Caco-2 (cell line): Measurements from ENCODE around the gene GZMM. TPM values are rescaled to one million over a fixed set of nuclear protein-coding genes. Genes with fewer than 3 reads are reported as not detected.

Source experiments
- BruUV-seq: library from RNA; stranded (reverse); fragments of 400-500 nt; replicated peaks from 2 replicates; lab custom pipeline; 2021; lab: Mats Ljungman, UMichigan
- CTCF ChIA-PET: fragments of 300-600 bp; sonication (Branson Sonifier 250); formaldehyde crosslinking; loops from one replicate; lab custom pipeline; 2022; ENCODE audit warnings: antibody characterized with exemption; lab: Charles Lee
- POLR2A ChIA-PET: fragments of 300-600 bp; sonication (Branson Sonifier 250); formaldehyde crosslinking; loops from one replicate; lab custom pipeline; 2022; ENCODE audit warnings: antibody characterized with exemption; lab: Charles Lee
- DNase-seq, 2 experiments: peaks; one replicate each; pipeline versions ENCODE4 v3.0.0 to v3.0.0-alpha.2; 2020 to 2022
- H3K27me3 ChIP-seq: replicated peaks from 2 replicates; pipeline ENCODE4 v1.6.0; 2011; ENCODE audit warnings: low read length; ENCODE audit not compliant: control insufficient read depth, insufficient read depth
- H3K36me3 ChIP-seq: 2 replicates; pipeline ENCODE4 v1.5.1; 2011; ENCODE audit warnings: low read length; ENCODE audit not compliant: control insufficient read depth, insufficient read depth
- H3K4me1 ChIP-seq: fragments of 250-450 bp; sonication (Bioruptor Pico); 2 replicates; pipeline ENCODE4 v1.5.1; 2020; ENCODE audit warnings: mild to moderate bottlenecking
- H3K4me3 ChIP-seq: 2 replicates; pipeline ENCODE4 v1.5.1; 2011; ENCODE audit warnings: low read depth, mild to moderate bottlenecking, control low read depth, low read length
- H3K9me3 ChIP-seq: fragments of 250-450 bp; sonication (Bioruptor Pico); 2 replicates; pipeline ENCODE4 v1.5.1; 2020; ENCODE audit warnings: mild to moderate bottlenecking, moderate library complexity
- H3K27ac Mint-ChIP-seq: one replicate; pipeline ENCODE4 v1.8.0; 2022; ENCODE audit warnings: mixed read lengths; ENCODE audit not compliant: unreplicated experiment
- H3K27me3 Mint-ChIP-seq: one replicate; pipeline ENCODE4 v1.8.0; 2022; ENCODE audit warnings: mixed read lengths; ENCODE audit not compliant: insufficient read depth, unreplicated experiment
- H3K36me3 Mint-ChIP-seq: one replicate; pipeline ENCODE4 v1.8.0; 2022; ENCODE audit warnings: mild to moderate bottlenecking, mixed read lengths; ENCODE audit not compliant: insufficient read depth, unreplicated experiment
- H3K4me1 Mint-ChIP-seq: one replicate; pipeline ENCODE4 v1.8.0; 2022; ENCODE audit warnings: low read depth, mixed read lengths; ENCODE audit not compliant: unreplicated experiment
- H3K4me3 Mint-ChIP-seq: one replicate; pipeline ENCODE4 v1.8.0; 2022; ENCODE audit warnings: mild to moderate bottlenecking, moderate library complexity, mixed read lengths; ENCODE audit not compliant: unreplicated experiment
- H3K9me3 Mint-ChIP-seq: one replicate; pipeline ENCODE4 v1.8.0; 2022; ENCODE audit warnings: mixed read lengths; ENCODE audit not compliant: unreplicated experiment
- intact Hi-C: fragments of 100-400 bp; cut with micrococcal nuclease; formaldehyde crosslinking; loops from one replicate; pipeline ENCODE4 v1.10.0; 2022; ENCODE audit not compliant: unreplicated experiment
- total RNA-seq: library from RNA; stranded (reverse); gene quantifications from 2 replicates; pipeline ENCODE4 v1.2.3, GENCODE V29; 2022
- TF ChIP-seq, protein P1 (sequence below), 2 experiments: fragments of 200-600 bp in 1 of 2; IDR thresholded peaks; 1 replicate in 1 of 2; 2 replicates in 1 of 2; pipeline versions ENCODE4 v1.5.1 to v1.8.0; 2011 to 2022; ENCODE audit warnings: antibody characterized with exemption in 1 of 2, control low read depth in 1 of 2, inconsistent platforms in 1 of 2, low read depth in 1 of 2, low read length in 1 of 2, mild to moderate bottlenecking in 1 of 2, moderate library complexity in 1 of 2; ENCODE audit not compliant: insufficient read depth in 1 of 2, severe bottlenecking in 1 of 2, unreplicated experiment in 1 of 2

The GZMM gene
- total RNA-seq, 1 experiment from 2014 or later: not detected

DNA sequence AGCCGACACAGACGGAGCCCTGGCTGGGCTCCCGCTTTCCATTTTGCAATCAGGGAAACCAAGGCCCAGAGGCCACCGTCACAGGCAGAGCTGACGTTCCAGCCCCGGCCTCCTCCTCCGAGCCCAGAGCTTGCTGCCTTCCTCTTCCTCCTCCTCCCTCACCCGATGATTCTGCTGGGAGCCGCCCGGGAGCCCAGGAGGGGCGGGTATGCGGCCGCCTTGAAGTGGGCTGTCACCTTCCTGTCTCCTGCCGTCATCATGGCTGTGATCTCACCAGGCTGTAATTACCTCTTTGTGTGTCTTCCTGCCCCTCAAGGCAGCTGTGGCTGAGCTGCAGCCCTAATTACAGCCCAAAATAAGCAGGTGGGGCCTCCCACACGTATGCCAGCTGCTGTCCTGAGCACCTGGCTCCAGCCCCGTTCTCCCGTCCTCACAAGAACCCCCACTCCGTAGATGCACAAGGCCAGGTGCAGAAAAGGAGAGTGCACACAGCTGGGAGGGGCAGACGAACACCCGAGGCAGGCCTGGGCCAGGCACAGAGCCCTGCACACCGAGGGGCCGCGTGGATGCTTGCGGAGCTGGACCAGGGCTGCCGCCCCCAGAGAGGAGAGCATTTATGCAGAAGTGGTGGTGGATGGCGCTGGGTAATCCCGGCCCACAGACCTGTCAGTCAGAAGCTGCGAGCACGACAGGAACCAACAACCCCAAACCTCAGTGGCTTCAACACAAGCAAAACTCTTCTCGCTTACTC is 32.6 kb upstream of the GZMM start:
- H3K4me3 ChIP-seq: no peak overlapping the region
- no peak for DNase-seq
- Mint-ChIP-seq H3K36me3 (peaks cover 41% of the 10 kb centered on the region), H3K9me3 (no peaks in the 10 kb centered on the region), H3K27me3 (no peaks in the 10 kb centered on the region), H3K4me3 (no peak overlapping the region), H3K27ac (no peak overlapping the region), H3K4me1 (peaks cover 14% of the 10 kb centered on the region)
- H3K27me3 ChIP-seq: no peaks in the 10 kb centered on the region
- H3K9me3 ChIP-seq: no peaks in the 10 kb centered on the region
- 0 out of 2 replicates have a peak, but pooled peaks cover 2% of the 10 kb centered on the region for H3K36me3 ChIP-seq
- BruUV-seq: no TSS peak
- TF ChIP-seq, protein P1, sequence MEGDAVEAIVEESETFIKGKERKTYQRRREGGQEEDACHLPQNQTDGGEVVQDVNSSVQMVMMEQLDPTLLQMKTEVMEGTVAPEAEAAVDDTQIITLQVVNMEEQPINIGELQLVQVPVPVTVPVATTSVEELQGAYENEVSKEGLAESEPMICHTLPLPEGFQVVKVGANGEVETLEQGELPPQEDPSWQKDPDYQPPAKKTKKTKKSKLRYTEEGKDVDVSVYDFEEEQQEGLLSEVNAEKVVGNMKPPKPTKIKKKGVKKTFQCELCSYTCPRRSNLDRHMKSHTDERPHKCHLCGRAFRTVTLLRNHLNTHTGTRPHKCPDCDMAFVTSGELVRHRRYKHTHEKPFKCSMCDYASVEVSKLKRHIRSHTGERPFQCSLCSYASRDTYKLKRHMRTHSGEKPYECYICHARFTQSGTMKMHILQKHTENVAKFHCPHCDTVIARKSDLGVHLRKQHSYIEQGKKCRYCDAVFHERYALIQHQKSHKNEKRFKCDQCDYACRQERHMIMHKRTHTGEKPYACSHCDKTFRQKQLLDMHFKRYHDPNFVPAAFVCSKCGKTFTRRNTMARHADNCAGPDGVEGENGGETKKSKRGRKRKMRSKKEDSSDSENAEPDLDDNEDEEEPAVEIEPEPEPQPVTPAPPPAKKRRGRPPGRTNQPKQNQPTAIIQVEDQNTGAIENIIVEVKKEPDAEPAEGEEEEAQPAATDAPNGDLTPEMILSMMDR (IDR thresholded peaks at IDR 0.05; ENCODE audit: insufficient read depth in 1 of 2, low read depth in 1 of 2, low read length in 1 of 2, severe bottlenecking in 1 of 2, unreplicated experiment in 1 of 2): no peak
- intact Hi-C loops: no loop called here
- POLR2A ChIA-PET: interaction anchor here (1.1 kb wide), 1 partner anchor 19 kb away, joined by 3 read pairs; no protein-coding TSS in a partner anchor
- CTCF ChIA-PET: interaction anchor here (0.6 to 1.5 kb wide), 4 partner anchors 10 to 273 kb away, joined by 4 to 9 read pairs (median 6); partner anchors contain the start of genes CDC34 and MADCAM1
- H3K4me1 ChIP-seq: peaks cover 11% of the 10 kb centered on the region

DNA sequence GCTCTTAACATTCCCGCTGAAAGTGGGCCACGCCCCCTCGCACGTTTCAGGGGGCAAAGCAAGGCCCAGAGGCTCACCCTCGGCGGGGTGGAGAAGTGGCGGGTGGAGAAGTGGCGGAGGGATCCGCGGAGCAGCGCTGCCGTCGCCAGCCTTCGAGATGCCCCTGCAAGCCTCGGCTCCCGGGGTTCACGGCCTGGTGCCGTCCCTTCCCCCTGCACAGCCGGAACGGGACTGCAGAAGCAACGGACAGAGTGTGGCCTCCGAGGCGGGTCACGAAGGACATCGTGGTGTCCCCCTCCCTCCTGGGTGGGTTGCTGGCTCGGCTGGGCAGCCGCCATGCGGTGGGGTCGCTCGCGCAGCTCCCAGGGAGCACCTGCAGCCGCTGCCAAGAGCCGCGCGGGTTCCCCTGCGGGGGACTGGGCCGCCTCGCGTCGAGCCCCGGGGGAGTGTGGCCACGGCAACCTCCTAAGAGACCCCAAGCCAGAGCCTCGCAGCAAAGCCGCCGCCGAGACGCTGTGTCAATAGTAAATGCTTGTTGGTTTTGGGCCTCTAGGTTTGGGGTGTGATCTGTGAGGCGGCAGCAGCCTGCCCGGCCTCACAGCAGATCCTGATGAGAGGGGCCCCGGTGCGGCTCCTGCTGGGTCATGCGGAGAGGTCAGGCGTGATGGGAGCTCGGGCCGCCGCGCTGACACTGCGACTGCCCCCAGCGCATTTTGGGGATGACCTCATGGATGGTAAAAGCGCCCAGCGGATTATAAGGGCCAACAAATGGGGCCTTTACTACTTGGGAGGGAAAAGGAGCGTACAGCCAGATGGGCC is 31.1 kb upstream of the GZMM start:
- Mint-ChIP-seq H3K27me3 (no peaks in the 10 kb centered on the region), H3K36me3 (peaks cover 42% of the 10 kb centered on the region), H3K9me3 (no peaks in the 10 kb centered on the region), H3K4me1 (peaks cover 23% of the 10 kb centered on the region), H3K4me3 (no peak overlapping the region), H3K27ac (no peak overlapping the region)
- CTCF ChIA-PET: no interaction called here
- no peak for DNase-seq
- POLR2A ChIA-PET: no interaction called here
- intact Hi-C loops: no loop called here
- no TSS peak for BruUV-seq
- H3K4me1 ChIP-seq: peaks cover 18% of the 10 kb centered on the region
- TF ChIP-seq, protein P1 (IDR thresholded peaks at IDR 0.05; ENCODE audit: insufficient read depth in 1 of 2, low read depth in 1 of 2, low read length in 1 of 2, severe bottlenecking in 1 of 2, unreplicated experiment in 1 of 2): no peak
- no peak overlapping the region for H3K4me3 ChIP-seq
- 0 out of 2 replicates have a peak, but pooled peaks cover 2% of the 10 kb centered on the region for H3K36me3 ChIP-seq
- H3K9me3 ChIP-seq: no peaks in the 10 kb centered on the region
- no peaks in the 10 kb centered on the region for H3K27me3 ChIP-seq

- no TSS peak for BruUV-seq
- TF ChIP-seq, protein P1 (IDR thresholded peaks at IDR 0.05; ENCODE audit: insufficient read depth in 1 of 2, low read depth in 1 of 2, low read length in 1 of 2, severe bottlenecking in 1 of 2, unreplicated experiment in 1 of 2): no peak
- Histone ChIP-seq H3K9me3 (no peaks in the 10 kb centered on the region), H3K36me3 (0 out of 2 replicates have a peak, but pooled peaks cover 2% of the 10 kb centered on the region), H3K27me3 (no peaks in the 10 kb centered on the region), H3K4me3 (no peak overlapping the region), H3K4me1 (peaks cover 13% of the 10 kb centered on the region)
- H3K4me3 Mint-ChIP-seq: no peak overlapping the region
- no peak for DNase-seq
- H3K36me3 Mint-ChIP-seq: peaks cover 35% of the 10 kb centered on the region
- no peaks in the 10 kb centered on the region for H3K9me3 Mint-ChIP-seq
- intact Hi-C loops: no loop called here
- CTCF ChIA-PET: no interaction called here
- POLR2A ChIA-PET: no interaction called here
- H3K4me1 Mint-ChIP-seq: peaks cover 16% of the 10 kb centered on the region
- H3K27ac Mint-ChIP-seq: no peak overlapping the region
- no peaks in the 10 kb centered on the region for H3K27me3 Mint-ChIP-seq
These were observed 30.3 kb upstream of the GZMM start for GRCh38 chr19:513368-514165.
